HG03060 (cell line): ENCODE measurements around the gene PCSK6.
"Not testable (repeated sequence)": the region's sequence is repeated elsewhere in the genome, so short reads cannot be mapped to it uniquely, and the experiment has no call there.

Source experiments
- ATAC-seq: cut with Tn5 transposase; IDR thresholded peaks from one replicate; pipeline ENCODE4 v1.9.1; 2021; ENCODE audit warnings: low read depth, moderate number of reproducible peaks; ENCODE audit not compliant: unreplicated experiment

The PCSK6 gene

GRCh38 chr15:101437209-101437608 lies 52.3 kb downstream of the PCSK6 start:
- no peak for ATAC-seq

GRCh38 chr15:101436526-101436925 lies 53.0 kb downstream of the PCSK6 start:
- no peak for ATAC-seq

GRCh38 chr15:101435761-101436160 lies 53.7 kb downstream of the PCSK6 start:
- no peak for ATAC-seq

- ATAC-seq, result no peak
Observed at GRCh38 chr15:101434032-101434920, 55.2 kb downstream of the PCSK6 start.

- ATAC-seq, result no peak
Observed at GRCh38 chr15:101433396-101433795, 56.1 kb downstream of the PCSK6 start.

- ATAC-seq, result no peak
Observed at GRCh38 chr15:101432982-101433381, 56.5 kb downstream of the PCSK6 start.

- no peak for ATAC-seq
Observed at GRCh38 chr15:101431748-101432147, 57.8 kb downstream of the PCSK6 start.

GRCh38 chr15:101431301-101431700 lies 58.2 kb downstream of the PCSK6 start:
- ATAC-seq, result no peak

GRCh38 chr15:101429646-101430045 lies 59.9 kb downstream of the PCSK6 start:
- no peak for ATAC-seq

GRCh38 chr15:101429191-101429590 lies 60.3 kb downstream of the PCSK6 start:
- no peak for ATAC-seq

- ATAC-seq, result no peak
Observed at GRCh38 chr15:101428758-101429157, 60.7 kb downstream of the PCSK6 start.

GRCh38 chr15:101427606-101428487 lies 61.7 kb downstream of the PCSK6 start:
- ATAC-seq, result no peak

- ATAC-seq, result no peak
Observed at GRCh38 chr15:101426761-101427333, 62.7 kb downstream of the PCSK6 start.

GRCh38 chr15:101425787-101426365 lies 63.6 kb downstream of the PCSK6 start:
- ATAC-seq, result no peak

- ATAC-seq, result no peak
Observed at GRCh38 chr15:101424984-101425383, 64.5 kb downstream of the PCSK6 start.

- no peak for ATAC-seq
Observed at GRCh38 chr15:101420232-101420631, 69.3 kb downstream of the PCSK6 start.

- not testable (repeated sequence) for ATAC-seq
Observed at GRCh38 chr15:101416475-101416874, 73.0 kb downstream of the PCSK6 start.

- ATAC-seq, result no peak
Observed at GRCh38 chr15:101413239-101413638, 76.3 kb downstream of the PCSK6 start.

- no peak for ATAC-seq
Observed at GRCh38 chr15:101411581-101411980, 77.9 kb downstream of the PCSK6 start.

- ATAC-seq, result no peak
Observed at GRCh38 chr15:101411085-101411484, 78.4 kb downstream of the PCSK6 start.

GRCh38 chr15:101410612-101411011 lies 78.9 kb downstream of the PCSK6 start:
- no peak for ATAC-seq
